AG09309 (cell line): Measurements from ENCODE around the gene MCTP1.
"Not testable (repeated sequence)": the region's sequence is repeated elsewhere in the genome, so short reads cannot be mapped to it uniquely, and the experiment has no call there.

ENCODE experiments used
- DNase-seq: peaks from one replicate; pipeline ENCODE4 v3.0.0-alpha.2; 2010; ENCODE audit warnings: low read depth
- H3K4me3 ChIP-seq: 2 replicates; pipeline ENCODE4 v1.5.1; 2011; ENCODE audit warnings: mild to moderate bottlenecking, low read depth, low read length, moderate library complexity; ENCODE audit not compliant: control insufficient read depth
- CTCF ChIP-seq: IDR thresholded peaks from 2 replicates; pipeline ENCODE4 v1.5.1; 2011; ENCODE audit warnings: mild to moderate bottlenecking, low read depth, low read length, inconsistent platforms; ENCODE audit not compliant: insufficient read depth, control insufficient read depth; ENCODE audit errors: missing control alignments

The MCTP1 gene

GRCh38 chr5:94830520-94830919 is 454.4 kb downstream of the MCTP1 start:
- DNase-seq, result no peak
- peak; percentile 36 for TF ChIP-seq CTCF
- no peak overlapping the region for H3K4me3 ChIP-seq

DNA sequence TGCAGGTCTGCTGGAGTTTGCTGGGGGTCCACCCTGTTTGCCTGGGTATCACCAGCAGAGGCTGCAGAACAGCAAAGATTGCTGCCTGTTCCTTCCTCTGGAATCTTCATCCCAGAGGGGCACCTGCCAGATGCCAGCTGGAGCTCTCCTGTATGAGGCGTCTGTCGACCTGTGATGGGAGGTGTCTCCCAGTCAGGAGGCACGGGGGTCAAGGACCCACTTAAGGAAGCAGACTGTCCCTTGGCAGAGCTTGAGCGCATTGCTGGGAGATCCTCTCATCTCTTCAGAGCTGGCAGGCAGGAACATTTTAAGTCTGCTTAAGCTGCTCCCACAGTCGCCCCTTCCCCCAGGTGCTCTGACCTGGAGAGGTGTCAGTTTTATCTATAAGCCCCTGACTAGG is 456.7 kb downstream of the MCTP1 start:
- not testable (repeated sequence) for H3K4me3 ChIP-seq, DNase-seq

GRCh38 chr5:94820488-94820887 is 464.4 kb downstream of the MCTP1 start:
- DNase-seq, result no peak
- TF ChIP-seq CTCF, result no peak
- no peak overlapping the region for H3K4me3 ChIP-seq

GRCh38 chr5:94818904-94819303 is 466.0 kb downstream of the MCTP1 start:
- no peak overlapping the region for H3K4me3 ChIP-seq
- no peak for DNase-seq
- no peak for TF ChIP-seq CTCF

DNA sequence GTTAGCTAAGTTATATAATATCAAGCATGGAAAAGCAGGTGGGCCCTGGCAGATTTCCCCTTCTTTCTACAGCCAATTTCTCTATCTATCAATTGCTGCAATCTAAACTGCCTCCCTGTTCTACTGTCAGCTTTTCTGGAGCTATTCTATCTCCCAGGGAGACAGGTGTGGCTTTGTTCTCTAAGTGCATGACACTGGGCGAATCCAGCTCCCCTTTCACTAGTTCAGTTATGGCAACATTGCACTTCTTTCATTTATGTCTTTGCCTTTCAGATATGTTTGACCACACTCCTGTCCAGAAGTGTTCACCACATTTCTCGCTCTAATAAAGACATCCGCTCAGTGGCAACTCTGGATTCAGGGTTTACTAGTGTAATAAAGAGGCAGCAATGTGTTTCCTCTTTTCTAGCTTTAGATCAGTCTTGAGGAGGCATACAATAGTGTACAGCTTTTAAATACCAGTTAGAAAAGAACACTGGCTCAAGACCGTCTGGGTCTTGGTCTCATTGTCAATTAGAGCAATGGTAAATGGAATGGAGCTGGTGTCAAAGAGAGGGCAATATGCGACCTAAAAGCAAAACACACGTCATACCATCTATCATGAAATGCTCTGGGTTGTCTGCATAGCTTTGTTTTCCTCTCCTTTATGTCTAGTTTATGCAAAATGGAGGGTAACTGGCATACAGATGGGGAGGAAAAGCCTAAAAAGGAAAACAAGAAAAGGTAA is 469.4 kb downstream of the MCTP1 start:
- TF ChIP-seq CTCF, result no peak
- DNase-seq, result no peak
- H3K4me3 ChIP-seq, result no peak overlapping the region

GRCh38 chr5:94812232-94812631 is 472.7 kb downstream of the MCTP1 start:
- DNase-seq, result no peak
- no peak for TF ChIP-seq CTCF
- no peak overlapping the region for H3K4me3 ChIP-seq

GRCh38 chr5:94811331-94811730 is 473.6 kb downstream of the MCTP1 start:
- H3K4me3 ChIP-seq, result no peak overlapping the region
- no peak for DNase-seq
- no peak for TF ChIP-seq CTCF
